Immature natural killer cell (primary cell): ENCODE results near the gene OLFM2. TPM values are rescaled to one million over a fixed set of nuclear protein-coding genes. Genes with fewer than 3 reads are reported as not detected.

Source experiments
- DNase-seq, 3 donors: peaks; one replicate each; pipeline ENCODE4 v3.0.0; 2022; ENCODE audit warnings: mixed read lengths in 1 of 3
- H3K27ac Mint-ChIP-seq, 6 donors: one replicate each; pipeline ENCODE4 v1.8.0; 2020; ENCODE audit warnings: mixed read lengths in 6 of 6, mild to moderate bottlenecking in 5 of 6, inconsistent platforms in 4 of 6, moderate library complexity in 3 of 6
- H3K27me3 Mint-ChIP-seq, 3 donors: one replicate each; pipeline ENCODE4 v1.8.0; 2020 to 2021; ENCODE audit warnings: low read depth in 3 of 3, mild to moderate bottlenecking in 3 of 3, mixed read lengths in 3 of 3, moderate library complexity in 3 of 3, inconsistent platforms in 1 of 3
- H3K36me3 Mint-ChIP-seq, 3 donors: one replicate each; pipeline ENCODE4 v1.8.0; 2020; ENCODE audit warnings: mixed read lengths in 3 of 3, inconsistent platforms in 2 of 3, mild to moderate bottlenecking in 2 of 3
- H3K4me1 Mint-ChIP-seq, 2 donors: one replicate each; pipeline ENCODE4 v1.8.0; 2020; ENCODE audit warnings: inconsistent platforms in 2 of 2, mild to moderate bottlenecking in 2 of 2, mixed read lengths in 2 of 2, moderate library complexity in 1 of 2
- H3K4me3 Mint-ChIP-seq, 5 donors: one replicate each; pipeline ENCODE4 v1.8.0; 2020; ENCODE audit warnings: mild to moderate bottlenecking in 5 of 5, mixed read lengths in 5 of 5, inconsistent platforms in 3 of 5, moderate library complexity in 3 of 5
- H3K9me3 Mint-ChIP-seq, 6 donors: one replicate each; pipeline ENCODE4 v1.8.0; 2020; ENCODE audit warnings: mild to moderate bottlenecking in 6 of 6, mixed read lengths in 6 of 6, inconsistent platforms in 4 of 6, moderate library complexity in 3 of 6
- polyA plus RNA-seq, 3 donors: library from polyadenylated mRNA; unstranded; fragments of 300-500 nt; fragmentation: Illumina TruSeq; gene quantifications; one replicate each; pipeline ENCODE4 v1.2.3, GENCODE V29; 2021

Gene OLFM2
- polyA plus RNA-seq, 3 donors from 2014 or later: 1.9 to 3.7 (median 3.7) TPM

- Mint-ChIP-seq H3K27me3 (no peaks in the 10 kb centered on the region), H3K36me3 (peaks cover 6 to 18% (median 13%) of the 10 kb centered on the region in 3 donors), H3K4me3 (no peak overlapping the region), H3K4me1 (peaks cover 13 to 27% of the 10 kb centered on the region in 2 donors), H3K9me3 (no peaks in the 10 kb centered on the region), H3K27ac (no peak overlapping the region)
- DNase-seq: no peak
Observed at GRCh38 chr19:9811139-9811538, 125.2 kb downstream of the OLFM2 start.

GRCh38 chr19:9808855-9809824 is 127.2 kb downstream of the OLFM2 start:
- Mint-ChIP-seq H3K27ac (peak overlapping the region in 4 of 6 donors; percentile 18 to 78 (median 50)), H3K4me1 (peaks cover 4 to 16% of the 10 kb centered on the region in 2 donors), H3K36me3 (peaks cover 6 to 13% (median 13%) of the 10 kb centered on the region in 3 donors), H3K27me3 (no peaks in the 10 kb centered on the region), H3K4me3 (peak overlapping the region in 3 of 5 donors; percentile 1 to 18 (median 2)), H3K9me3 (no peaks in the 10 kb centered on the region)
- peak in 1 of 3 donors; percentile 39 for DNase-seq

GRCh38 chr19:9806803-9807202 is 129.5 kb downstream of the OLFM2 start:
- peaks cover 0 to 1% (median 0%) of the 10 kb centered on the region in 3 donors for H3K27me3 Mint-ChIP-seq
- H3K4me1 Mint-ChIP-seq: peaks cover 4 to 10% of the 10 kb centered on the region in 2 donors
- H3K9me3 Mint-ChIP-seq: no peaks in the 10 kb centered on the region
- peak overlapping the region in 1 of 6 donors; percentile 14 for H3K27ac Mint-ChIP-seq
- H3K4me3 Mint-ChIP-seq: no peak overlapping the region
- no peak for DNase-seq
- peaks cover 6 to 9% (median 8%) of the 10 kb centered on the region in 3 donors for H3K36me3 Mint-ChIP-seq

Other genes starting within 250 kb of the OLFM2 start
- gene ZNF846, start 167.8 kb downstream of the OLFM2 start, polyA plus RNA-seq: 1 to 10 TPM; 4.5 to 7.4 (median 6.1) TPM
- gene FBXL12, start 117.4 kb downstream of the OLFM2 start, polyA plus RNA-seq: 10 to 100 TPM; 12.2 to 17.2 (median 14.2) TPM
- 1,000 to 10,000 TPM in 1 of 3 donors, 100 to 1,000 TPM in 2; 610 to 1,222 (median 775) TPM for gene UBL5, start 108.6 kb downstream of the OLFM2 start, polyA plus RNA-seq
- 100 to 1,000 TPM; 143 to 227 (median 183) TPM for gene PIN1, start 101.2 kb downstream of the OLFM2 start, polyA plus RNA-seq
- not detected for gene COL5A3, start 74.0 kb upstream of the OLFM2 start, polyA plus RNA-seq
- not detected for gene RDH8, start 77.0 kb upstream of the OLFM2 start, polyA plus RNA-seq
- 10 to 100 TPM; 39.4 to 78.4 (median 44.2) TPM for gene SHFL, start 149.8 kb upstream of the OLFM2 start, polyA plus RNA-seq
- 1 to 10 TPM in 2 of 3 donors, under 1 TPM in 1; 0.53 to 1.9 (median 1.2) TPM for gene ANGPTL6, start 166.2 kb upstream of the OLFM2 start, polyA plus RNA-seq
- 10 to 100 TPM; 12.1 to 44.8 (median 18.4) TPM for gene PPAN, start 169.8 kb upstream of the OLFM2 start, polyA plus RNA-seq
- gene P2RY11, start 175.2 kb upstream of the OLFM2 start, polyA plus RNA-seq: 10 to 100 TPM in 1 of 3 donors, 1 to 10 TPM in 2; 2.6 to 26.7 (median 6.9) TPM
- 100 to 1,000 TPM; 334 to 509 (median 485) TPM for gene EIF3G, start 183.4 kb upstream of the OLFM2 start, polyA plus RNA-seq